CD14-positive monocyte (primary cell): ENCODE measurements around the gene HTT-AS. TPM values are rescaled to one million over a fixed set of nuclear protein-coding genes. Genes with fewer than 3 reads are reported as not detected.

Experiments
- DNase-seq, 3 donors: peaks; one replicate each; pipeline ENCODE4 v3.0.0-alpha.2; 2011 to 2022
- H2AFZ ChIP-seq: 2 replicates; pipeline ENCODE4 v1.6.0; 2012; ENCODE audit warnings: mild to moderate bottlenecking, low read depth, low read length, inconsistent platforms; ENCODE audit not compliant: insufficient read depth, poor library complexity, severe bottlenecking
- H3K27ac ChIP-seq, 2 donors: 1 replicate in 1 of 2; 2 replicates in 1 of 2; pipeline ENCODE4 v1.5.1; 2012 to 2013; ENCODE audit warnings: low read length in 2 of 2, control low read depth in 1 of 2, inconsistent platforms in 1 of 2, low read depth in 1 of 2, mild to moderate bottlenecking in 1 of 2
- H3K27me3 ChIP-seq, 2 donors: one replicate each; pipeline versions ENCODE4 v1.6.0 to v1.6.1; 2011 to 2013; ENCODE audit warnings: low read length in 2 of 2; ENCODE audit not compliant: control insufficient read depth in 2 of 2, insufficient read depth in 2 of 2
- H3K36me3 ChIP-seq, 2 donors: replicated peaks in 1 of 2; 1 replicate in 1 of 2; 2 replicates in 1 of 2; pipeline versions ENCODE4 v1.5.1 to v1.6.1; 2012 to 2013; ENCODE audit warnings: low read length in 2 of 2, control low read depth in 1 of 2, inconsistent platforms in 1 of 2, mild to moderate bottlenecking in 1 of 2; ENCODE audit not compliant: insufficient read depth in 2 of 2, control insufficient read depth in 1 of 2
- H3K4me1 ChIP-seq, 2 donors: 1 replicate in 1 of 2; 2 replicates in 1 of 2; pipeline versions ENCODE4 v1.5.1 to v1.6.1; 2012 to 2013; ENCODE audit warnings: low read length in 2 of 2, control low read depth in 1 of 2, inconsistent platforms in 1 of 2, mild to moderate bottlenecking in 1 of 2, moderate library complexity in 1 of 2; ENCODE audit not compliant: insufficient read depth in 2 of 2, control insufficient read depth in 1 of 2
- H3K4me2 ChIP-seq: replicated peaks from 2 replicates; pipeline ENCODE3; 2012; ENCODE audit warnings: low read length, moderate library complexity, mild to moderate bottlenecking; ENCODE audit not compliant: poor library complexity, severe bottlenecking; ENCODE audit errors: extremely low read depth
- H3K4me3 ChIP-seq, 3 experiments: fragments of 200-600 bp in 1 of 3; sonication (generic) in 1 of 3; replicated peaks in 1 of 3; 1 replicate in 2 of 3; 2 replicates in 1 of 3; pipeline ENCODE4 v1.5.1; 2011 to 2013; ENCODE audit warnings: low read length in 3 of 3, mild to moderate bottlenecking in 3 of 3, control low read depth in 2 of 3, low read depth in 2 of 3, inconsistent platforms in 1 of 3, moderate library complexity in 1 of 3
- H3K79me2 ChIP-seq: 2 replicates; pipeline ENCODE4 v1.6.0; 2012; ENCODE audit warnings: mild to moderate bottlenecking, control low read depth, inconsistent platforms, low read length, moderate library complexity; ENCODE audit not compliant: insufficient read depth
- H3K9ac ChIP-seq: 2 replicates; pipeline ENCODE4 v1.6.0; 2017; ENCODE audit warnings: low read length, mild to moderate bottlenecking; ENCODE audit not compliant: insufficient read depth, poor library complexity, severe bottlenecking
- H3K9me3 ChIP-seq, 2 donors: replicated peaks in 1 of 2; 1 replicate in 1 of 2; 2 replicates in 1 of 2; pipeline versions ENCODE4 v1.5.1 to v1.6.1; 2012 to 2013; ENCODE audit warnings: low read length in 2 of 2, control low read depth in 1 of 2; ENCODE audit not compliant: control insufficient read depth in 1 of 2, insufficient read depth in 1 of 2
- H4K20me1 ChIP-seq: 2 replicates; pipeline ENCODE4 v1.6.0; 2012; ENCODE audit warnings: mild to moderate bottlenecking, low read length, control low read depth, moderate library complexity; ENCODE audit not compliant: insufficient read depth
- H3K27ac Mint-ChIP-seq, 7 donors: one replicate each; pipeline ENCODE4 v1.8.0; 2020; ENCODE audit warnings: mild to moderate bottlenecking in 7 of 7, mixed read lengths in 7 of 7, moderate library complexity in 6 of 7, inconsistent platforms in 2 of 7
- H3K27me3 Mint-ChIP-seq, 3 donors: one replicate each; pipeline ENCODE4 v1.8.0; 2021 to 2022; ENCODE audit warnings: low read depth in 3 of 3, mild to moderate bottlenecking in 3 of 3, mixed read lengths in 3 of 3, moderate library complexity in 3 of 3, inconsistent platforms in 1 of 3
- H3K36me3 Mint-ChIP-seq, 2 donors: one replicate each; pipeline ENCODE4 v1.8.0; 2020; ENCODE audit warnings: mixed read lengths in 2 of 2, inconsistent platforms in 1 of 2, mild to moderate bottlenecking in 1 of 2
- H3K4me1 Mint-ChIP-seq: one replicate; pipeline ENCODE4 v1.8.0; 2020; ENCODE audit warnings: mild to moderate bottlenecking, mixed read lengths
- H3K4me3 Mint-ChIP-seq, 2 donors: one replicate each; pipeline ENCODE4 v1.8.0; 2020; ENCODE audit warnings: mild to moderate bottlenecking in 2 of 2, mixed read lengths in 2 of 2, moderate library complexity in 1 of 2
- H3K9me3 Mint-ChIP-seq, 7 donors: one replicate each; pipeline ENCODE4 v1.8.0; 2020 to 2022; ENCODE audit warnings: mixed read lengths in 7 of 7, mild to moderate bottlenecking in 6 of 7, moderate library complexity in 6 of 7, inconsistent platforms in 2 of 7
- CTCF ChIP-seq: fragments of 200-600 bp; IDR thresholded peaks from one replicate; pipeline ENCODE4 v1.8.0; 2022; ENCODE audit warnings: antibody characterized with exemption, mild to moderate bottlenecking
- WGBS: methylation state at CpG from one replicate; pipeline ENCODE4 v1.1.5; 2013; ENCODE audit warnings: missing lambda C conversion rate; ENCODE audit not compliant: insufficient coverage; 5-methylcytosine and 5-hydroxymethylcytosine counted together
- intact Hi-C, 2 donors: fragments of 100-400 bp; cut with micrococcal nuclease; formaldehyde crosslinking; loops; one replicate each; pipeline versions ENCODE4 v1.15.0 to v1.15.1; 2023
- polyA minus RNA-seq: library from RNA; depleted of rRNA, polyadenylated mRNA; stranded (reverse); fragments of >200 nt; gene quantifications from 2 replicates; pipeline ENCODE4 v1.2.3, GENCODE V29; 2012
- polyA plus RNA-seq, 3 donors: library from polyadenylated mRNA; depleted of rRNA in 1 of 3; unstranded in 2 of 3; stranded (reverse) in 1 of 3; fragments of 300-500 nt in 2 of 3; fragments of >200 nt in 1 of 3; fragmentation: Illumina TruSeq in 2 of 3; gene quantifications; 1 replicate in 2 of 3; 2 replicates in 1 of 3; pipeline ENCODE4 v1.2.3, GENCODE V29; 2012 to 2021
- total RNA-seq, 12 experiments: library from RNA in 1 of 12; stranded (reverse) in 1 of 12; fragments of 120-200 nt in 1 of 12; gene quantifications; one replicate each; pipeline ENCODE4 v1.2.4 and lab custom pipeline; 2013 to 2026; ENCODE audit warnings: mixed read lengths in 6 of 12, inconsistent platforms in 1 of 12

HTT-AS gene
- not detected for total RNA-seq (2013)
- polyA plus RNA-seq (not detected), polyA minus RNA-seq (not detected in 2 replicates), total RNA-seq (lab: John Stamatoyannopoulos, UW) (0 to 0.69 (median 0.30) reads per million in 11 experiments)

GRCh38 chr4:3074078-3074845 is at the start of gene HTT-AS, which contains the start of gene HTT:
TSS of gene HTT-AS (minus strand) at chr4:3074538.
TSS of gene HTT (plus strand) at chr4:3074681. CDS start at chr4:3074826, 145 bp downstream.
- peak; percentile 90 to 94 (median 92) for DNase-seq
- Mint-ChIP-seq H3K4me1 (peaks cover 22% of the 10 kb centered on the region), H3K36me3 (peaks cover 5 to 7% of the 10 kb centered on the region in 2 donors), H3K9me3 (no peaks in the 10 kb centered on the region), H3K27me3 (peaks cover 0 to 3% (median 0%) of the 10 kb centered on the region in 3 donors), H3K27ac (peak within 1 kb of the TSS; percentile 89 to 99 (median 96)), H3K4me3 (peak within 1 kb of the TSS; percentile 92)
- TF ChIP-seq CTCF, result no peak
- H3K4me2 ChIP-seq, result peak within 1 kb of the TSS; percentile 87
- peaks cover 19 to 31% of the 10 kb centered on the region in 2 donors for H3K4me1 ChIP-seq
- no peaks in the 10 kb centered on the region for H3K9me3 ChIP-seq
- peak within 1 kb of the TSS; percentile 92 for H3K27ac ChIP-seq
- peaks cover 35% of the 10 kb centered on the region for H4K20me1 ChIP-seq
- H3K27me3 ChIP-seq, result no peaks in the 10 kb centered on the region
- peak within 1 kb of the TSS; percentile 92 for H3K9ac ChIP-seq
- H3K79me2 ChIP-seq, result peaks cover 44% of the 10 kb centered on the region
- H3K36me3 ChIP-seq, result no peaks in the 10 kb centered on the region
- WGBS, result under 1% methylated on average over 60 of the region's 81 CpGs
- H3K4me3 ChIP-seq, result peak within 1 kb of the TSS; percentile 73 to 95 (median 89)
- intact Hi-C loops, result loop anchor here (10.0 kb wide), 2 partner anchors 221 to 1489 kb away; partner anchors contain the start of gene RGS12 (in 1 of the 2)
- H2AFZ ChIP-seq, result peak within 1 kb of the TSS; percentile 89

- H3K27ac Mint-ChIP-seq, result peak overlapping the region in 1 of 7 donors; percentile 41
- TF ChIP-seq CTCF, result no peak
- H3K4me3 Mint-ChIP-seq, result no peak overlapping the region
These were observed 48.9 kb upstream of the HTT-AS start for GRCh38 chr4:3123181-3123671.

More at GRCh38 chr4:3123181-3123671, 48.9 kb upstream of the HTT-AS start:
- H3K36me3 ChIP-seq, result peaks cover 90 to 98% of the 10 kb centered on the region in 2 donors
- Mint-ChIP-seq H3K9me3 (no peaks in the 10 kb centered on the region), H3K27me3 (no peaks in the 10 kb centered on the region), H3K4me1 (no peaks in the 10 kb centered on the region), H3K36me3 (peaks cover 82 to 90% of the 10 kb centered on the region in 2 donors)
- no peaks in the 10 kb centered on the region for H3K4me1 ChIP-seq
- H4K20me1 ChIP-seq, result no peaks in the 10 kb centered on the region
- H3K27me3 ChIP-seq, result no peaks in the 10 kb centered on the region
- no peak overlapping the region for H3K27ac ChIP-seq
- no peak for DNase-seq
- H3K79me2 ChIP-seq, result no peaks in the 10 kb centered on the region
- no peaks in the 10 kb centered on the region for H3K9me3 ChIP-seq
- no peak overlapping the region for H2AFZ ChIP-seq
- no peak overlapping the region for H3K9ac ChIP-seq
- intact Hi-C loops, result no loop called here
- no peak overlapping the region for H3K4me3 ChIP-seq
- H3K4me2 ChIP-seq, result no peak overlapping the region
- WGBS, result no CpG with 5 or more reads among the region's 3 CpGs
